K562 (cell line): ENCODE data around the gene SLC43A2. TPM values are rescaled to one million over a fixed set of nuclear protein-coding genes. Genes with fewer than 3 reads are reported as not detected.

ENCODE experiments used
- ATAC-seq: fragments of 200-7000 bp; cut with Tn5 transposase; 3 replicates; pipeline ENCODE4 v1.9.1; 2020; ENCODE audit warnings: moderate library complexity
- BruUV-seq: library from RNA; stranded (reverse); fragments of 400-500 nt; replicated peaks from 2 replicates; lab custom pipeline; 2021; lab: Mats Ljungman, UMichigan
- CTCF ChIA-PET: fragments of 300-600 bp; formaldehyde crosslinking; extraction: SDS; loops from one replicate; lab custom pipeline; 2021; ENCODE audit warnings: low intra/inter-chr PET ratio; lab: Yijun Ruan, JAX
- POLR2A ChIA-PET: fragments of 300-600, 350-650 bp; sonication (Branson Sonifier 250); formaldehyde crosslinking; extraction: SDS; loops from one replicate; lab custom pipeline; 2021; ENCODE audit warnings: antibody characterized with exemption, inconsistent platforms; lab: Yijun Ruan, JAX
- DNase-seq, 4 experiments: peaks; one replicate each; pipeline versions ENCODE4 v3.0.0 to v3.0.0-alpha.2; 2011 to 2018; ENCODE audit warnings: low spot score in 3 of 4, mixed read lengths in 3 of 4; ENCODE audit errors: extremely low read depth in 1 of 4
- FAIRE-seq: peaks from 2 replicates; lab custom pipeline; 2011; peaks lifted over from hg19 to GRCh38; lab: Jason Lieb, UNC
- H2AFZ ChIP-seq: 2 replicates; pipeline ENCODE4 v1.6.0; 2011; ENCODE audit warnings: low read depth, low read length, control low read depth, inconsistent platforms
- H3K27ac ChIP-seq: fragments of 200-600 bp; 3 replicates; pipeline ENCODE4 v1.8.0; 2011; ENCODE audit warnings: low read depth, mild to moderate bottlenecking, control low read depth, inconsistent platforms, low read length, moderate library complexity, mixed read lengths; ENCODE audit errors: extremely low read depth
- H3K27me3 ChIP-seq, 2 experiments: fragments of 300-600 bp in 1 of 2; 2 replicates in 1 of 2; 3 replicates in 1 of 2; pipeline versions ENCODE4 v1.6.0 to v1.8.0; 2011; ENCODE audit warnings: inconsistent platforms in 2 of 2, low read length in 2 of 2, mild to moderate bottlenecking in 1 of 2, mixed read lengths in 1 of 2, moderate library complexity in 1 of 2; ENCODE audit not compliant: control insufficient read depth in 2 of 2, insufficient read depth in 2 of 2
- H3K36me3 ChIP-seq: fragments of 300-600 bp; 3 replicates; pipeline ENCODE4 v1.8.0; 2011; ENCODE audit warnings: mild to moderate bottlenecking, low read length, inconsistent platforms; ENCODE audit not compliant: control insufficient read depth, insufficient read depth
- H3K4me1 ChIP-seq, 2 experiments: fragments of 200-600 bp in 1 of 2; replicated peaks in 1 of 2; 2 replicates in 1 of 2; 3 replicates in 1 of 2; pipeline versions ENCODE4 v1.5.1 to v1.8.0; 2011; ENCODE audit warnings: inconsistent platforms in 2 of 2, low read length in 2 of 2, mild to moderate bottlenecking in 1 of 2, mixed read lengths in 1 of 2, moderate library complexity in 1 of 2; ENCODE audit not compliant: control insufficient read depth in 2 of 2, insufficient read depth in 2 of 2
- H3K4me2 ChIP-seq: 2 replicates; pipeline ENCODE4 v1.6.1; 2011; ENCODE audit warnings: low read length, control low read depth, inconsistent platforms, mixed read lengths; ENCODE audit not compliant: insufficient read depth
- H3K4me3 ChIP-seq: fragments of 200-600 bp; sonication (generic), shearing (Covaris generic); 2 replicates; pipeline ENCODE4 v1.5.1; 2016; ENCODE audit warnings: control low read depth, inconsistent platforms
- H3K79me2 ChIP-seq: fragments of 200-600 bp; 3 replicates; pipeline ENCODE4 v1.8.0; 2011; ENCODE audit warnings: low read length, inconsistent platforms; ENCODE audit not compliant: control insufficient read depth, insufficient read depth
- H3K9ac ChIP-seq, 2 experiments: 2 replicates each; pipeline versions ENCODE4 v1.6.0 to v1.6.1; 2011; ENCODE audit warnings: low read depth in 2 of 2, low read length in 2 of 2, control low read depth in 1 of 2, inconsistent platforms in 1 of 2, mild to moderate bottlenecking in 1 of 2, mixed read lengths in 1 of 2; ENCODE audit not compliant: insufficient read depth in 1 of 2
- H3K9me1 ChIP-seq: one replicate; pipeline ENCODE4 v1.6.0; 2011; ENCODE audit warnings: inconsistent platforms, mild to moderate bottlenecking, low read length, moderate library complexity; ENCODE audit not compliant: control insufficient read depth, insufficient read depth
- H3K9me3 ChIP-seq: replicated peaks from 2 replicates; pipeline ENCODE4 v1.5.1; 2011; ENCODE audit warnings: low read depth, low read length, inconsistent platforms; ENCODE audit not compliant: control insufficient read depth, insufficient read depth
- H4K20me1 ChIP-seq: replicated peaks from 2 replicates; pipeline ENCODE4 v1.6.1; 2011; ENCODE audit warnings: low read length, inconsistent platforms, mixed read lengths; ENCODE audit not compliant: control insufficient read depth, insufficient read depth
- BCOR ChIP-seq: fragments of 450-650 bp; IDR thresholded peaks from 2 replicates; pipeline ENCODE4 v1.6.1; 2016
- ELK3 ChIP-seq: fragments of 450-650 bp; formaldehyde crosslinking; IDR thresholded peaks from 2 replicates; pipeline ENCODE4 v1.4.0; 2020; ENCODE audit warnings: mild to moderate bottlenecking
- MAFF ChIP-seq: IDR thresholded peaks from 2 replicates; pipeline ENCODE4 v1.6.1; 2012; ENCODE audit warnings: low read length, improper control_type of control experiment
- NONO ChIP-seq, 2 experiments: fragments of 200-400 bp in 1 of 2; fragments of 450-650 bp in 1 of 2; formaldehyde crosslinking in 1 of 2; IDR thresholded peaks; 2 replicates each; pipeline ENCODE4 v1.6.1; 2017; ENCODE audit warnings: low read depth in 2 of 2, mild to moderate bottlenecking in 2 of 2, moderate library complexity in 2 of 2, low read length in 1 of 2
- POLR2AphosphoS2 ChIP-seq: IDR thresholded peaks from 2 replicates; pipeline ENCODE4 v1.6.1; 2012; ENCODE audit warnings: low read length, improper control_type of control experiment
- RBM25 ChIP-seq: fragments of 200-400 bp; formaldehyde crosslinking; IDR thresholded peaks from 2 replicates; pipeline ENCODE4 v1.6.1; 2018; ENCODE audit warnings: low read length, low read depth, moderate library complexity; ENCODE audit not compliant: severe bottlenecking
- ZNF408 ChIP-seq: fragments of 250-450 bp; sonication (Bioruptor Pico); IDR thresholded peaks from 2 replicates; pipeline ENCODE4 v1.4.0; 2020; ENCODE audit warnings: low read depth, mild to moderate bottlenecking, moderate library complexity
- ZNF830 ChIP-seq: fragments of 250-450 bp; sonication (Bioruptor Pico); IDR thresholded peaks from 2 replicates; pipeline ENCODE4 v1.5.0; 2021; ENCODE audit warnings: mild to moderate bottlenecking
- WGBS: fragments of 100-300 bp; shearing (Covaris generic); methylation state at CpG from one replicate; pipeline ENCODE4 v1.1.6; 2016; ENCODE audit warnings: low coverage, mixed read lengths; ENCODE audit not compliant: insufficient coverage; ENCODE audit errors: missing lambda C conversion rate; 5-methylcytosine and 5-hydroxymethylcytosine counted together
- in situ Hi-C: fragments of 300-500 bp; cut with MboI; formaldehyde crosslinking; loops from 4 replicates; pipeline ENCODE4 v1.15.0; 2018; ENCODE audit warnings: inconsistent platforms, mixed read lengths
- intact Hi-C: fragments of 100-400 bp; cut with micrococcal nuclease; formaldehyde crosslinking; loops from 2 replicates; pipeline ENCODE4 v1.14.2; 2022
- polyA plus RNA-seq, 8 experiments: library from polyadenylated mRNA; depleted of rRNA in 4 of 8; stranded (reverse) in 5 of 8; unstranded in 3 of 8; fragments of >200 nt; fragmentation: Nextera tagmentation in 2 of 8; fragmentation: Illumina TruSeq in 1 of 8; extraction: Ambion mirVana in 2 of 8; extraction: Trizol in 1 of 8; gene quantifications; 2 replicates each; pipeline versions ENCODE4 v1.2.1 to v1.2.3, GENCODE V29; 2011 to 2014; ENCODE audit warnings: inconsistent platforms in 1 of 8, missing spikeins in 1 of 8
- total RNA-seq, 7 experiments: library from RNA; depleted of rRNA in 6 of 7; stranded (reverse); fragments of >200 nt in 6 of 7; fragmentation: Illumina TruSeq in 2 of 7; extraction: Trizol in 2 of 7; gene quantifications; 2 replicates each; pipeline versions ENCODE4 v1.2.1 to v1.2.3, GENCODE V29; 2011 to 2021; ENCODE audit warnings: low replicate concordance in 1 of 7

SLC43A2 gene
- total and polyA plus RNA-seq, 9 of the 15 experiments (the other 6 are each of a cell fraction or from before 2014, with no cell fraction given), result 0.03 to 10.2 (median 3.6) TPM

GRCh38 chr17:1588821-1589585, 39.6 kb downstream of the SLC43A2 start (continued):
- TF ChIP-seq ZNF408 (CRISPR knock-in tag) (no peak), MAFF (peak; percentile 95), NONO (IDR thresholded peaks at IDR 0.05; ENCODE audit: low read depth in 2 of 2, low read length in 1 of 2) (no peak)
- TF ChIP-seq, all 486 proteins: peak for 7

- TF ChIP-seq ZNF830 (CRISPR knock-in tag) (no peak), ELK3 (CRISPR knock-in tag) (no peak), RBM25 (peak; percentile 58), POLR2AphosphoS2 (no peak), BCOR (peak; percentile 43; the same call in 1 of the 2 replicates)
- TF ChIP-seq, all 486 proteins: peak for 2
- ChIA-PET POLR2A (no interaction called here), CTCF (no interaction called here)
- intact Hi-C loops, result no loop called here
- no peak overlapping the region for H3K27ac ChIP-seq
- ATAC-seq (no peak), FAIRE-seq (no peak), DNase-seq (no peak)
- H3K9ac ChIP-seq, result no peak overlapping the region
- WGBS, result 78% methylated on average over 6 of the region's 14 CpGs
- no TSS peak for BruUV-seq
- H3K9me1 ChIP-seq, result no peaks in the 10 kb centered on the region
- H3K36me3 ChIP-seq, result no peaks in the 10 kb centered on the region
- H3K9me3 ChIP-seq, result no peaks in the 10 kb centered on the region
- H3K4me3 ChIP-seq, result no peak overlapping the region
- no peak overlapping the region for H2AFZ ChIP-seq
- H3K27me3 ChIP-seq, result no peaks in the 10 kb centered on the region
- no peak overlapping the region for H3K4me2 ChIP-seq
- in situ Hi-C loops, result no loop called here
- H4K20me1 ChIP-seq, result no peaks in the 10 kb centered on the region
- H3K79me2 ChIP-seq, result no peaks in the 10 kb centered on the region
- H3K4me1 ChIP-seq, result peaks cover 0 to 22% of the 10 kb centered on the region in 2 experiments; a peak in 2 of 5 replicates
Measured at GRCh38 chr17:1584167-1584566, 44.5 kb downstream of the SLC43A2 start.
